Memory B cell (primary cell): ENCODE results near the gene METTL25B.

Source experiments
- ATAC-seq: fragments of 150-1000 bp; cut with Tn5 transposase; 2 replicates; pipeline ENCODE4 v1.10.0; 2021; ENCODE audit warnings: low read depth, mild to moderate bottlenecking, moderate library complexity
- DNase-seq, 2 donors: peaks; one replicate each; pipeline ENCODE4 v3.0.0; 2022; ENCODE audit warnings: low spot score in 2 of 2
- H3K27ac Mint-ChIP-seq: one replicate; pipeline ENCODE4 v1.8.0; 2022; ENCODE audit warnings: mild to moderate bottlenecking, moderate library complexity, mixed read lengths
- H3K27me3 Mint-ChIP-seq: one replicate; pipeline ENCODE4 v1.8.0; 2022; ENCODE audit warnings: mixed read lengths
- H3K36me3 Mint-ChIP-seq: one replicate; pipeline ENCODE4 v1.8.0; 2022; ENCODE audit warnings: mild to moderate bottlenecking, mixed read lengths
- H3K4me1 Mint-ChIP-seq: one replicate; pipeline ENCODE4 v1.8.0; 2022; ENCODE audit warnings: mixed read lengths
- H3K4me3 Mint-ChIP-seq: one replicate; pipeline ENCODE4 v1.8.0; 2022; ENCODE audit warnings: mild to moderate bottlenecking, moderate library complexity, mixed read lengths
- H3K9me3 Mint-ChIP-seq: one replicate; pipeline ENCODE4 v1.8.0; 2022; ENCODE audit warnings: mixed read lengths

The METTL25B gene

GRCh38 chr1:156767879-156768604, 39.8 kb downstream of the METTL25B start:
- peak in 1 of 2 donors; percentile 54 for DNase-seq
- Mint-ChIP-seq H3K27ac (no peak overlapping the region), H3K36me3 (peaks cover 19% of the 10 kb centered on the region), H3K9me3 (no peaks in the 10 kb centered on the region), H3K4me3 (no peak overlapping the region), H3K4me1 (peaks cover 33% of the 10 kb centered on the region), H3K27me3 (no peaks in the 10 kb centered on the region)
- ATAC-seq = peak; percentile 1

- no peaks in the 10 kb centered on the region for H3K27me3 Mint-ChIP-seq
- H3K4me1 Mint-ChIP-seq = peaks cover 33% of the 10 kb centered on the region
- H3K36me3 Mint-ChIP-seq = peaks cover 21% of the 10 kb centered on the region
- DNase-seq (no peak), ATAC-seq (no peak)
- no peak overlapping the region for H3K27ac Mint-ChIP-seq
- H3K4me3 Mint-ChIP-seq = no peak overlapping the region
- no peaks in the 10 kb centered on the region for H3K9me3 Mint-ChIP-seq
Observed at GRCh38 chr1:156768610-156769295, 40.5 kb downstream of the METTL25B start.

DNA sequence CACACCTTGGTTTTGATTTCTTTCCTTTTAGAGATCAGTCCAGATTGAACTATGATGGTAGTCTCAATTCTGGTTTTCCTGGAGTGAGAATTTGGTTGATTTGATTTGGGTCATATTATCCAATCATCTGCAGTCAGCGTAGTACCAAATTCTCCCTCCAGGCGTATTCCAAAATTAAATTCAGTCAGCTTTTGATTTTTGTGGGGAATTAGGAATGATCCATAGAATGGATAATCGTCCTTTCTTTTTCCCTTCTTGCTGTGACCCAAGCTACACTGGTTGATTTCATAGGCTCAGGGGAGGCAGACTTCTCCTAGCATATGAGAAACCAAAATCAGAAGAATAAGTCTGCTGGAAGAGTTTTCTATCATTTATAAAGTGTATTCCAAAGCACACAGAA, 44.0 kb downstream of the METTL25B start:
- H3K9me3 Mint-ChIP-seq = no peaks in the 10 kb centered on the region
- H3K27ac Mint-ChIP-seq = no peak overlapping the region
- no peaks in the 10 kb centered on the region for H3K27me3 Mint-ChIP-seq
- H3K36me3 Mint-ChIP-seq = peaks cover 23% of the 10 kb centered on the region
- H3K4me3 Mint-ChIP-seq = no peak overlapping the region
- peaks cover 36% of the 10 kb centered on the region for H3K4me1 Mint-ChIP-seq
- DNase-seq (no peak), ATAC-seq (no peak)

DNA sequence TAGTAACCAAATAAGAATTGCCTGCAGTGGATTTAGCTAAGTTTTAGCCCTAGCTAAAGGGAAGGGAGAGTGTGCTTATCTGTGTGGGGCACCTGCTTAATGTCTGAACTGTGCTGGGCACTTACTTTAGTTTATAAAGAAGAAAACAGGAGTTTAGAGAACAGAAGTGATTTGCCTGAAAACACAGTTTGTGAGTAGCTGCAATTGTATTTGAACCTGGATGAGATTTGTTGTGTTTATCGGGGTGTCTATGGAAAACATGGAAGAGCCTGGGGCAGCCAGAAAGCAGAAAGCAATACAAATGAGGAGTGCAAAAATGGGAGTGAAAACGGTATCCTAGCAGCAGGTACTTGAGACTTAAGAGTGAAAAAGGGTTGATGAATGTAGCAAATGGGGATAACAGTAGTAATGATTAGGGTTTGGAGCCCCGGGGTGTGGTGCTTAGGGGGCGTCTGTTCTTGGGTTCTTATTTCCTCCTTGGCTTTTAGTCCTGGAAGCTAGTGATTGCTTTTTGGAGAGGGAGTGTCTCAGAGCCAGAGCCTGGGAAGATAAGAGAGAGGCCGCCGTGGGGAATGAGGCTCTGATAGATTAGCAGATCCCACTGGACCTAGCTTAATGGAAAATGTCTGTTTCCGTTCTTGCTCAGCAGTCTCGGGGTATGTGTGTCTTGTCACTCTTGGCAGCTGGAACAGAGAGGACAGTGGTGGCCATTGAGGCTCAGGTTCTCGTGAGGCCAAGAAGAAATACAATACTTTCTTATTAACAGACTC, 44.6 kb downstream of the METTL25B start:
- H3K4me3 Mint-ChIP-seq = no peak overlapping the region
- ATAC-seq (no peak), DNase-seq (no peak)
- no peaks in the 10 kb centered on the region for H3K27me3 Mint-ChIP-seq
- peaks cover 23% of the 10 kb centered on the region for H3K36me3 Mint-ChIP-seq
- H3K4me1 Mint-ChIP-seq = peaks cover 39% of the 10 kb centered on the region
- no peaks in the 10 kb centered on the region for H3K9me3 Mint-ChIP-seq
- H3K27ac Mint-ChIP-seq = no peak overlapping the region

DNA sequence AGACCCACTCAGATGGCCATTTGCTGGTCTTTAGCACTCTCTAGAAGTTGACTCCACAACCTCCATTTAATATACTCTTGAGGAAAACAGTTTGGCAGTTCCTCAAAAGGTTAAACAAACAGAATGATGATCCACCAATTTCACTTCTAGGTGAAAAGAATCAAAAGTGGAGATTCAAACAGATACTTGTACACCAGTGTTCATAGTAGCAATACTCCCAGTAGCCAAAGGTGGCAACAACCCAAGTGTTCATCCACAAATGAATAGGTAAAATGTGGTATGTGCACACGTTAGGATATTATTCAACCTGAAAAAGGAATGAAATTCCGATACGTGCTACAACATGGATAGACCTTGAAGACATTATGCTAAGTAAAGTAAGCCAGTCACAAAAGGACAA, 45.3 kb downstream of the METTL25B start:
- H3K4me1 Mint-ChIP-seq = peaks cover 39% of the 10 kb centered on the region
- ATAC-seq (peak; percentile 45), DNase-seq (no peak)
- peaks cover 23% of the 10 kb centered on the region for H3K36me3 Mint-ChIP-seq
- no peaks in the 10 kb centered on the region for H3K27me3 Mint-ChIP-seq
- H3K4me3 Mint-ChIP-seq = no peak overlapping the region
- no peaks in the 10 kb centered on the region for H3K9me3 Mint-ChIP-seq
- no peak overlapping the region for H3K27ac Mint-ChIP-seq

DNA sequence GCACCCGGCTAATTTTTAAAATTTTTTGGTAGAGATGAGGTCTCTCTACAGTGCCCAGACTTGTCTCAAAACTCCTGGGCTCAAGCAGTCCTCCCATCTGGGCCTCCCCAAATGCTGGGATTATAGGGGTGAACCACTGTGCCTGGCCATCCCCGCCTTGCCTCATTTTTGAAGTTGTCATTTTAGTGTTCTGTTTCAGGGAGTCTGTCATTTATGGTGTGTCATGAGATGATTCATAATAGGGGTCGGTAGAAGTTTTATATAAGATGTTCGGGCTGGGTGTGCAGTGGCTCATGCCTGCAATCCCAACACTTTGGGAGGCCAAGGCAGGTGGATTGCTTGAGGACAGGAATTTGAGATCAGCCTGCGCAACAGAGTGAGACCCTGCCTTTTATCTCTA, 47.5 kb downstream of the METTL25B start:
- no peaks in the 10 kb centered on the region for H3K9me3 Mint-ChIP-seq
- H3K4me3 Mint-ChIP-seq = no peak overlapping the region
- peaks cover 28% of the 10 kb centered on the region for H3K4me1 Mint-ChIP-seq
- DNase-seq = no peak
- no peak overlapping the region for H3K27ac Mint-ChIP-seq
- H3K27me3 Mint-ChIP-seq = no peaks in the 10 kb centered on the region
- peaks cover 16% of the 10 kb centered on the region for H3K36me3 Mint-ChIP-seq
- no peak for ATAC-seq

DNA sequence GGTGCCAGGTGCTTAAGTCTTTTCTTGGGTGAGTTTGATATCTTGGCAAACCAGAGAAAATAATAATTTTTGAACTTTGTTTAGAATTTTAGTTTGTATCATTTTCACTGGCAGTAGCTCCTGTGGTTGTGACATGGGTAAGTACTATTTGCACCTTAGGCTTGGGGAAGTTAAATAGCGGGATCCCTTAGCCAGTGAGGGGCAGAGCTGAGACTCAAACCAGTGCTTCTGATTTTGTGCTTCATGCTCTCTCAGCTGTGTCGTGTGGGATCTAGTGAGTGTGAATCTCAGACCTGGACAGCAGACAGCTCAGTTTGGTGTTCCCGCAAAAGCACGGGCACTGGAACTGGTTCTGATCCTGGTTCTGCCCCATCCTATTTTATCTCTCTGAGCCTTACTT, 48.7 kb downstream of the METTL25B start:
- peak overlapping the region; percentile 6 for H3K27ac Mint-ChIP-seq
- no peak for DNase-seq
- H3K36me3 Mint-ChIP-seq = peaks cover 20% of the 10 kb centered on the region
- ATAC-seq = peak; percentile 34
- no peak overlapping the region for H3K4me3 Mint-ChIP-seq
- H3K4me1 Mint-ChIP-seq = peaks cover 29% of the 10 kb centered on the region
- no peaks in the 10 kb centered on the region for H3K27me3 Mint-ChIP-seq
- H3K9me3 Mint-ChIP-seq = no peaks in the 10 kb centered on the region

- H3K4me1 Mint-ChIP-seq = peaks cover 28% of the 10 kb centered on the region
- no peak for ATAC-seq
Observed at GRCh38 chr1:156777573-156777972, 49.3 kb downstream of the METTL25B start.

GRCh38 chr1:156781585-156782186, 53.4 kb downstream of the METTL25B start:
- Mint-ChIP-seq H3K36me3 (peaks cover 25% of the 10 kb centered on the region), H3K4me1 (peaks cover 17% of the 10 kb centered on the region), H3K27ac (no peak overlapping the region), H3K9me3 (no peaks in the 10 kb centered on the region), H3K27me3 (no peaks in the 10 kb centered on the region), H3K4me3 (no peak overlapping the region)
- ATAC-seq = no peak
- no peak for DNase-seq

More at GRCh38 chr1:156777573-156777972, 49.3 kb downstream of the METTL25B start:
- Mint-ChIP-seq H3K4me3 (no peak overlapping the region), H3K27ac (peak overlapping the region; percentile 6), H3K36me3 (peaks cover 22% of the 10 kb centered on the region), H3K9me3 (no peaks in the 10 kb centered on the region), H3K27me3 (no peaks in the 10 kb centered on the region)
- no peak for DNase-seq

DNA sequence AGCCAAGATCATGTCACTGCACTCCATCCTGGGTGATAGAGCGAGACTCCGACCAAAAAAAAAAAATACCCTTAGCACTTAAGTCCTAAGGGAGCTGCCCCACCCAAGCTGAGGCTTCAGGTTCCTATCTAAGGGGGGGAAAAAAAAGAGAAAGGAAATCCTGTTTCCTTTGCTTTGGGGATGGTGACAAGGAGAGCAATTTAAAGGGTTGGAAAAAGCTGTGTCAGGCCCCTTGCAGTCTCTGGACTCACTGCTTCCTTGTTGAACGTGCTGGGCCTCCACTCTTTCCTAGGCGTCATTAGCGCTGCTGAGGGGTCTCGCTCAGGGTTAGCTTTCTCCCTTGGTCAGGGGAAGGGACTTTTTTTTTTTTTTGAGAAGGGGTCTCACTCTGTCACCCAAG, 57.2 kb downstream of the METTL25B start:
- DNase-seq (no peak), ATAC-seq (no peak)
- Mint-ChIP-seq H3K4me3 (no peak overlapping the region), H3K27me3 (no peaks in the 10 kb centered on the region), H3K9me3 (no peaks in the 10 kb centered on the region), H3K4me1 (peaks cover 11% of the 10 kb centered on the region), H3K27ac (no peak overlapping the region), H3K36me3 (peaks cover 39% of the 10 kb centered on the region)
